Naive thymus-derived CD8-positive, alpha-beta T cell (primary cell): ENCODE data around the gene AHR. TPM values are rescaled to one million over a fixed set of nuclear protein-coding genes. Genes with fewer than 3 reads are reported as not detected.
"Not testable (repeated sequence)": the region's sequence is repeated elsewhere in the genome, so short reads cannot be mapped to it uniquely, and the experiment has no call there.

Source experiments
- ATAC-seq, 2 donors: fragments of 150-1000 bp; cut with Tn5 transposase in 1 of 2; sonication (Bioruptor Pico), chemical (Tn5 transposase) in 1 of 2; 1 replicate in 1 of 2; 2 replicates in 1 of 2; pipeline ENCODE4 v1.10.0; 2021; ENCODE audit warnings: mild to moderate bottlenecking in 2 of 2, moderate library complexity in 2 of 2
- POLR2A ChIA-PET: fragments of 350-600 bp; sonication (Branson Sonifier 250); formaldehyde crosslinking; loops from one replicate; lab custom pipeline; 2021; ENCODE audit warnings: antibody characterized with exemption; lab: Charles Lee
- DNase-seq, 10 donors: peaks; one replicate each; pipeline versions ENCODE4 v3.0.0 to v3.0.0-alpha.2; 2020 to 2022
- H3K27ac Mint-ChIP-seq, 10 donors: one replicate each; pipeline ENCODE4 v1.8.0; 2020 to 2022; ENCODE audit warnings: mild to moderate bottlenecking in 10 of 10, mixed read lengths in 10 of 10, moderate library complexity in 4 of 10, inconsistent platforms in 1 of 10
- H3K27me3 Mint-ChIP-seq, 5 donors: one replicate each; pipeline ENCODE4 v1.8.0; 2021 to 2022; ENCODE audit warnings: mixed read lengths in 5 of 5
- H3K36me3 Mint-ChIP-seq, 3 donors: one replicate each; pipeline ENCODE4 v1.8.0; 2020 to 2022; ENCODE audit warnings: mixed read lengths in 3 of 3, mild to moderate bottlenecking in 2 of 3, inconsistent platforms in 1 of 3
- H3K4me1 Mint-ChIP-seq, 4 donors: one replicate each; pipeline ENCODE4 v1.8.0; 2021 to 2022; ENCODE audit warnings: mixed read lengths in 4 of 4
- H3K4me3 Mint-ChIP-seq, 10 donors: one replicate each; pipeline ENCODE4 v1.8.0; 2020 to 2022; ENCODE audit warnings: mild to moderate bottlenecking in 10 of 10, mixed read lengths in 10 of 10, moderate library complexity in 6 of 10, inconsistent platforms in 1 of 10
- H3K9me3 Mint-ChIP-seq, 9 donors: one replicate each; pipeline ENCODE4 v1.8.0; 2020 to 2022; ENCODE audit warnings: mixed read lengths in 9 of 9, mild to moderate bottlenecking in 3 of 9, inconsistent platforms in 1 of 9, moderate library complexity in 1 of 9
- polyA plus RNA-seq, 3 donors: library from polyadenylated mRNA; unstranded; fragments of 300-500 nt; fragmentation: Illumina TruSeq; gene quantifications; one replicate each; pipeline ENCODE4 v1.2.3, GENCODE V29; 2021
- total RNA-seq, 8 experiments: library from RNA in 2 of 8; stranded (reverse) in 2 of 8; gene quantifications; one replicate each; pipeline ENCODE4 v1.2.3 and lab custom pipeline; 2021 to 2026

AHR gene
- total and polyA plus RNA-seq, 5 experiments from 2014 or later, result 2.2 to 14.2 (median 3.5) TPM

DNA sequence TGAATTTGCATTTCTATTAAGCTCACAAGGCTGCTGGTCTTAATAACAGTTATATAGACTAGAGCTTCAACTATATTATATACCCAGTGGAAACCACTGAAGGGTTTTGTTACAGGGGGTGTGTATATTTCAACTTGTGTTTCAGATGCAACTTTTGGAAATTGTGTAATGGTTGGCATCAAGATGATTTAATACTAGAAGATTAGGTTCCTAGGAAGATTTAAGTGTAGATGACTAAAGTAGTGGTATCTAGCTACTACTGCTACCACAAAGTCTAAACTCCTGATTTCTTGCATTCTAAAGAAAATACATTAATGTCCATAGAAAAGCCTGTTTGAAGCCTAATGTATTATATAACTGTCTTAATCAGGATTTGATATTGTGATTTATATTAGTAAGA, 30.2 kb downstream of the AHR start:
- H3K36me3 Mint-ChIP-seq, result peaks cover 0 to 42% (median 18%) of the 10 kb centered on the region in 3 donors

DNA sequence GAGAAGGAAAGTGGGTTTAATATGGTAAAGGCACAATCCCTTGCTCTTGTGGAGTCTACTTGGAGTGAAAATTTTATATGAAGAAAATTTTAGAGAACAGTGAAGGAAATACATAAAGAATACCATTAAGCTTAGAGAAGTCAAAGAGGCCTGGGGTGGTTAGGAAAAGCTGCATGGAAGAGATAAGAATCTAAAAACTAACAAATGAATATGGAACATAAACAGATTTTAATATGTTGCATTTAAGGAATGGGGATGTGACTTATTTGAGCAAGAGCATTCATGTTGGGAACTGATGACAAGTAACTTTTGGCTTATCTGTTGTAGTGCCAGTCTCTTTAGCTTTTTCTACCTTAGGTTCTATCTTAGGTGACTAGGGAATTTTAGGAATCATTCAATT, 31.0 kb downstream of the AHR start:
- POLR2A ChIA-PET, result interaction anchor here (0.6 kb wide), 1 partner anchor 187 kb away, joined by 7 read pairs; no protein-coding TSS in a partner anchor
- DNase-seq (no peak), ATAC-seq (no peak)
- no peak overlapping the region for H3K4me3 Mint-ChIP-seq
- H3K27ac Mint-ChIP-seq, result peak overlapping the region in 1 of 10 donors; percentile 43
- no peaks in the 10 kb centered on the region for H3K4me1 Mint-ChIP-seq
- peaks cover 0 to 50% (median 22%) of the 10 kb centered on the region in 3 donors for H3K36me3 Mint-ChIP-seq
- no peaks in the 10 kb centered on the region for H3K9me3 Mint-ChIP-seq
- H3K27me3 Mint-ChIP-seq, result no peaks in the 10 kb centered on the region

More for the DNA sequence above, 30.2 kb downstream of the AHR start:
- POLR2A ChIA-PET, result no interaction called here
- Mint-ChIP-seq H3K27ac (no peak overlapping the region), H3K27me3 (no peaks in the 10 kb centered on the region), H3K4me3 (no peak overlapping the region), H3K4me1 (no peaks in the 10 kb centered on the region), H3K9me3 (no peaks in the 10 kb centered on the region)
- no peak for ATAC-seq
- DNase-seq, result no peak

DNA sequence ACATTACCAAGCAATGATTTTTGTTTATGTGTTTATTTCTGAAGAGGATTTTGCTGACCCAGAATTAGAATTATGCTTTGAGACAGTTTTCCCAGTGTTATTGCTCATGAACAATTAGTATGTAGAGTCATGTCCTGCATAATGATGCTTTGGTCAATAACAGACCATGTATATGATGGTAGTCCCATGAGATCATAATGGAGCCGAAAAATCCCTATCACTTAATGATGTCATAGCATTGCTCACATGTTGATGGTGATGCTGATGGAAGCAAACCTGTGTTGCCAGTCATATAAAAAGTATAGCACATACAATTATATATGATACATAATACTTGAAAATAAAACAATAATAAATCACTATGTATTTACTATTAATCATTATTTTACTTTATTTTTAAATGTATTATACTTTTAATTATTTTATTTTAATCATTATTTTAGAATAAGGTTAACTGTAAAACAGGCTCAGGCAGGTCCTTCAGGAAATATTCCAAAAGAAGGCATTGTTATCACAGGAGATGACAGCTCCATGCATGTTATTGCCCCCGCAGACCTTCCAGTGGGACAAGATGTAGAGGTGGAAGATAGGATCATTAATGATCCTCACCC, 33.5 kb downstream of the AHR start:
- H3K4me1 Mint-ChIP-seq, result no peaks in the 10 kb centered on the region
- peaks cover 0 to under 1% (median 0%) of the 10 kb centered on the region in 9 donors for H3K9me3 Mint-ChIP-seq
- no peak overlapping the region for H3K4me3 Mint-ChIP-seq
- H3K27me3 Mint-ChIP-seq, result no peaks in the 10 kb centered on the region
- no peak overlapping the region for H3K27ac Mint-ChIP-seq
- ATAC-seq, result no peak
- POLR2A ChIA-PET, result no interaction called here
- peaks cover 10 to 53% (median 27%) of the 10 kb centered on the region in 3 donors for H3K36me3 Mint-ChIP-seq
- DNase-seq, result no peak

DNA sequence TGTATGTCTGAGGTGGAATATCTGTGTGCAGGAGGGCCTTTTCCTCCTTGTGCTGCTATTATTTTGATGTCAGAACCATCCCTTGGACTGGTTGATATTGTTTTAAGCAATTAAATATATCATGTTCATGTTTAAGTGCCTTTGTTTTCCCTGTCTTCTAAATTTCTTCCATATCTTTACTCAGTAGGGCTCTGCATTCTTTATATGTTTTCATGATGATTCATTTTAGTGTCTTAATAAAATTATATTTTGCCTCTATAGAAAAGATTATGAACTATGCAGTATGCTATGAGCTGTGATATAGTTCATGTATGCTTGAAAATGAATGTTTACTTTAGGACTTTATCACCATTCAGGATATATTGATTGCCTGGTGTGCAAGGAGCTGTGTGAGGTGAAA, 34.8 kb downstream of the AHR start:
- H3K4me1 Mint-ChIP-seq, result no peaks in the 10 kb centered on the region
- ATAC-seq, result no peak
- H3K27ac Mint-ChIP-seq, result no peak overlapping the region
- peaks cover 0 to 4% (median 0%) of the 10 kb centered on the region in 9 donors for H3K9me3 Mint-ChIP-seq
- peaks cover 10 to 53% (median 27%) of the 10 kb centered on the region in 3 donors for H3K36me3 Mint-ChIP-seq
- no peak for DNase-seq
- no peak overlapping the region for H3K4me3 Mint-ChIP-seq
- no peaks in the 10 kb centered on the region for H3K27me3 Mint-ChIP-seq
- POLR2A ChIA-PET, result no interaction called here

DNA sequence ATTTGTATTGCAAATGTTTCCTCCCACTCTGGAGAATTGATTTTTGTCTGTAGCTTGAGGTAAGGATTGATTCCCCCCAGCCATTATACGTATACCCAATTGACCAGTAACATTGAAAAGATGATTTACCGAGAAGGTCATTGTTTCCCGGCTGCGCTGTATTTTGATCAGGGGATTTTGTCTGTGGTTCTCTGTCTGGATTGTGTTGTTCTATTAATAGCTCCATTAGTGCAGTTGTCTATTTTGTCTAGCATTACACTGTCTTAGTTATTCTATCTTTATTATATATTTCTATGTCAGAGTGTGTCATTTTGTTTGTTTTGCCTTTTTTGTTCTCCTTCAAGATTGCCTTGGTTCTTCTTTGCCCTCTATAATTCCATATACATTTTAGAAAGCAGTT, 37.7 kb downstream of the AHR start:
- Mint-ChIP-seq H3K36me3 (peaks cover 10 to 58% (median 34%) of the 10 kb centered on the region in 3 donors), H3K27me3 (no peaks in the 10 kb centered on the region), H3K4me1 (peaks cover 0 to 4% (median 0%) of the 10 kb centered on the region in 4 donors), H3K4me3 (no peak overlapping the region), H3K9me3 (peaks cover 0 to 4% (median 0%) of the 10 kb centered on the region in 9 donors), H3K27ac (no peak overlapping the region)
- DNase-seq (no peak), ATAC-seq (no peak)
- POLR2A ChIA-PET, result no interaction called here

DNA sequence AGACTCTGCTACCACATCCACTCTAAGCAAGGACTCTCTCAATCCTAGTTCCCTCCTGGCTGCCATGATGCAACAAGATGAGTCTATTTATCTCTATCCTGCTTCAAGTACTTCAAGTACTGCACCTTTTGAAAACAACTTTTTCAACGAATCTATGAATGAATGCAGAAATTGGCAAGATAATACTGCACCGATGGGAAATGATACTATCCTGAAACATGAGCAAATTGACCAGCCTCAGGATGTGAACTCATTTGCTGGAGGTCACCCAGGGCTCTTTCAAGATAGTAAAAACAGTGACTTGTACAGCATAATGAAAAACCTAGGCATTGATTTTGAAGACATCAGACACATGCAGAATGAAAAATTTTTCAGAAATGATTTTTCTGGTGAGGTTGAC, 40.7 kb downstream of the AHR start:
- Mint-ChIP-seq H3K27me3 (no peaks in the 10 kb centered on the region), H3K27ac (no peak overlapping the region), H3K4me1 (peaks cover 0 to 4% (median 0%) of the 10 kb centered on the region in 4 donors), H3K4me3 (no peak overlapping the region), H3K36me3 (peaks cover 16 to 53% (median 39%) of the 10 kb centered on the region in 3 donors), H3K9me3 (peaks cover 0 to 4% (median 0%) of the 10 kb centered on the region in 9 donors)
- no peak for ATAC-seq
- no peak for DNase-seq
- POLR2A ChIA-PET, result no interaction called here

DNA sequence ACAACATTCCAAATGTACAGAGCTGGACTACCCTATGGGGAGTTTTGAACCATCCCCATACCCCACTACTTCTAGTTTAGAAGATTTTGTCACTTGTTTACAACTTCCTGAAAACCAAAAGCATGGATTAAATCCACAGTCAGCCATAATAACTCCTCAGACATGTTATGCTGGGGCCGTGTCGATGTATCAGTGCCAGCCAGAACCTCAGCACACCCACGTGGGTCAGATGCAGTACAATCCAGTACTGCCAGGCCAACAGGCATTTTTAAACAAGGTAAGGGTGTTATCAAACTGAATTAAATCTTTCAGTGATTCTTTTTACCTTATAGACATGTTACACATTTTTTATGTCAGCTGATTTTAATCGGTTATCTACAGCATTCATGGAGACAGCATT, 41.5 kb downstream of the AHR start:
- H3K9me3 Mint-ChIP-seq, result peaks cover 0 to 4% (median 0%) of the 10 kb centered on the region in 9 donors
- no peaks in the 10 kb centered on the region for H3K27me3 Mint-ChIP-seq
- H3K4me3 Mint-ChIP-seq, result peak overlapping the region in 1 of 10 donors; percentile 18
- ATAC-seq (no peak), DNase-seq (no peak)
- POLR2A ChIA-PET, result no interaction called here
- H3K36me3 Mint-ChIP-seq, result peaks cover 16 to 48% (median 32%) of the 10 kb centered on the region in 3 donors
- H3K4me1 Mint-ChIP-seq, result peaks cover 0 to 4% (median 0%) of the 10 kb centered on the region in 4 donors
- H3K27ac Mint-ChIP-seq, result peak overlapping the region in 1 of 10 donors; percentile 17

DNA sequence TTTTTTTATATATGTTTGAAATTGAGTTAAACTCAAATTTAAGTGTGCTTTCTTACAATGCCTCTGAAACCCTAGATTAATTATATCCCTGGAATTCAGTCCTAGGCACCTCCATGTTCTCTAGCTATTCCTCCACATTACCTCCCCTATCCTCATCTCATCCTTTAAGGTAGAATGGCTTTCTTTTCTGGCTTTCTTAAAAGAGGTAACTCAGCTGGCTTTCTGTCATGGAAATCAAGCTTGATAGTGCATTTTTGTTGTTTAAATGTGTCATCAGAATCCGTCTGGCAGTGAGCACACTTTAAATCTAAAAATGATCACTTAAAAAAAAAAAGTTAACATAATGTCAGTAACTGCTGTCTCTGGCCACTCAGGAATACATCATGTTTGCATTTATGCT, 42.2 kb downstream of the AHR start:
- Mint-ChIP-seq H3K27ac (peak overlapping the region in 1 of 10 donors; percentile 22), H3K4me1 (peaks cover 0 to 4% (median 0%) of the 10 kb centered on the region in 4 donors), H3K27me3 (no peaks in the 10 kb centered on the region), H3K36me3 (peaks cover 14 to 46% (median 30%) of the 10 kb centered on the region in 3 donors), H3K4me3 (no peak overlapping the region), H3K9me3 (peaks cover 0 to 4% (median 0%) of the 10 kb centered on the region in 9 donors)
- ATAC-seq, result no peak
- POLR2A ChIA-PET, result no interaction called here
- DNase-seq, result no peak

DNA sequence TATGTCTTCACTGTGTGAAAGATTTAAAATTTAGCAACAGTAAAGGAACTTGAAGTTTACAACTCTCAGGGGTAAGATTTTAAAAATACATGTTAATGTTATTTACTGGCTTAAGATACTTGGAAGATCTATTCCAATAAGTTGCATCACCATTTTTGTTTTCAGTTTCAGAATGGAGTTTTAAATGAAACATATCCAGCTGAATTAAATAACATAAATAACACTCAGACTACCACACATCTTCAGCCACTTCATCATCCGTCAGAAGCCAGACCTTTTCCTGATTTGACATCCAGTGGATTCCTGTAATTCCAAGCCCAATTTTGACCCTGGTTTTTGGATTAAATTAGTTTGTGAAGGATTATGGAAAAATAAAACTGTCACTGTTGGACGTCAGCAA, 44.3 kb downstream of the AHR start:
- Mint-ChIP-seq H3K9me3 (no peaks in the 10 kb centered on the region), H3K27me3 (no peaks in the 10 kb centered on the region), H3K4me1 (peaks cover 0 to 4% (median under 1%) of the 10 kb centered on the region in 4 donors), H3K4me3 (no peak overlapping the region), H3K27ac (no peak overlapping the region), H3K36me3 (peaks cover 6 to 38% (median 19%) of the 10 kb centered on the region in 3 donors)
- POLR2A ChIA-PET, result no interaction called here
- ATAC-seq (no peak), DNase-seq (no peak)

DNA sequence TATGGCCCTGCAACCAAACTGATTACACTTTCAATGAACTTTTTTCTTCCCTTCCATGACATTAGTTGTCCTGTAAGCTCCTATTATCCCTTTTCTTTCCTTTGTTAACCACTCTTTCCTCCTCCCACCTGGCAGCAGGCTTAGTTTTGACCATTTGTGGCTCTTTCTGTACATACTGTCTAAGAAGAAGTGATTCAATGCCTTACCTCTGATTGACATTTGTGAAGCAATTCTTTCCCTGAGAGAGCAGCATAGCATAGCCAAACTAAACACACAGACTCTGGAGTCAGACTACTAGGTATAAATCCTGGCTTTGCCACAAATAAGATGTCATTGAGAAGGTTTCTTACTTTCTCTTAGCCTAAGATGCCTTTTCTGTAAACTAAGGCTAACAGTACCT, 48.9 kb downstream of the AHR start:
- Mint-ChIP-seq H3K4me1 (peaks cover 0 to 5% (median under 1%) of the 10 kb centered on the region in 4 donors), H3K9me3 (peaks cover 2 to 34% (median 14%) of the 10 kb centered on the region in 9 donors), H3K27me3 (no peaks in the 10 kb centered on the region), H3K4me3 (no peak overlapping the region), H3K27ac (no peak overlapping the region), H3K36me3 (peaks cover 19 to 36% (median 29%) of the 10 kb centered on the region in 3 donors)
- DNase-seq (no peak), ATAC-seq (no peak)
- POLR2A ChIA-PET, result no interaction called here

DNA sequence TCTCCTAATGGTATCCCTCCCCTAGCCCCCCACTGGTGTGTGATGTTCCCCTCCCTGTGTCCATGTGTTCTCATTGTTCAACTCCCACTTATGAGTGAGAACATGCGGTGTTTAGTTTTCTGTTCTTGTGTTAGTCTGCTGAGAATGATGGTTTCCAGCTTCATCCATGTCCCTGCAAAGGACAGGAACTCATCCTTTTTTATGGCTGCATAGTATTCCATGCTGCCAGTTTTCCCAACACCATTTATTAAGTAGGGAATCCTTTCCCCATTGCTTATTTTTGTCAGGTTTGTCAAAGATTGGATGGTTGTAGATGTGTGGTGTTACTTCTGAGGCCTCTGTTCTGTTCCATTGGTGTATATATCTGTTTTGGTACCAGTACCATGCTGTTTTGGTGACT, 50.5 kb downstream of the AHR start:
- peaks cover 10 to 31% (median 22%) of the 10 kb centered on the region in 3 donors for H3K36me3 Mint-ChIP-seq
- DNase-seq, H3K4me3 Mint-ChIP-seq, H3K4me1 Mint-ChIP-seq, H3K27me3 Mint-ChIP-seq, ATAC-seq, POLR2A ChIA-PET, H3K27ac Mint-ChIP-seq: not testable (repeated sequence)
- H3K9me3 Mint-ChIP-seq, result peaks cover 2 to 34% (median 14%) of the 10 kb centered on the region in 9 donors

DNA sequence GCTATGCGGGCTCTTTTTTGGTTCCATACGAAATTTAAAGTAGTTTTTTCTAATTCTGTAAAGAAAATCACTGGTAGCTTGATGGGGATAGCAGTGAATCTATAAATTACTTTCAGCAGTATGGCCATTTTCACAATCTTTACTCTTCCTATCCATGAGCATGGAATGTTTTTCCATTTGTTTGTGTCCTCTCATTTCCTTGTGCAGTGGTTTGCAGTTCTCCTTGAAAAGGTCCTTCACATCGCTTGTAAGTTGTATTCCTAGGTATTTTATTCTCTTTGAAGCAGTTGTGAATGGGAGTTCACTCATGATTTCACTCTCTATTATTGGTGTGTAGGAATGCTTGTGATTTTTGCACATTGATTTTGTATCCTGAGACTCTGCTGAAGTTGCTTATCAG, 51.9 kb downstream of the AHR start:
- ATAC-seq, DNase-seq, H3K27me3 Mint-ChIP-seq, H3K4me3 Mint-ChIP-seq, H3K4me1 Mint-ChIP-seq, POLR2A ChIA-PET, H3K27ac Mint-ChIP-seq: not testable (repeated sequence)
- Mint-ChIP-seq H3K9me3 (peaks cover 2 to 40% (median 14%) of the 10 kb centered on the region in 9 donors), H3K36me3 (peaks cover 9 to 34% (median 22%) of the 10 kb centered on the region in 3 donors)

DNA sequence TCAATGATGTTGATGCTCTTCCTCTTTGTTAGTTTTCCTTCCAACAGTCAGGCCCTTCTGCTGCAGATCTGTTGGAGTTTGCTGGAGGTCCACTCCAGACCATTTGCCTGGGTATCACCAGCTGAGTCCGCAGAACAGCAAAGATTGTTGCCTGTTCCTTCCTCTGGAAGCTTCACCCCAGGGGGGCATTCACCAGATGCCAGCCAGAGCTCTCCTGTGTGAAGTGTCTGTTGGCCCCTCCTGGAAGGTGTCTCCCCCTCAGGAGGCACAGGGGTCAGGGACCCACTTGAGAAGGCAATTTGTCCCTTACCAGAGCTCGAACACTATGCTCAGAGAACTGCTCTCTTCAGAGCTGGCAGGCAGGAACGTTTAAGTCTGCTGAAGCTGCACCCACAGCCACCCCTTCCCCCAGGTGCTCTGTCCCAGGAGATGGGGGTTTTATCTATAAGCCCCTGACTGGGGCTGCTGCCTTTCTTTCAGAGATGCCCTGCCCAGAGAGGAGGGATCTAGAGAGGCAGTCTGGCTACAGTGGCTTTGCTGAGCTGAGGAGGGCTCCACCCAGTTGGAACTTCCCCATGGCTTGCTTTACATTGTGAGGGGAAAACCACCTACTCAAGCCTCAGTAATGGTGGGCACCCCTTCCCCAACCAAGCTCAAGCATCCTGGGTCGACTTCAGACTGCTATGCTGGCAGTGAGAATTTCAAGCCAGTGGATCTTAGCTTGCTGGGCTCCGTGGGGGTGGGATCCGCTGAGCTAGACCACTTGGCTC, 55.4 kb downstream of the AHR start:
- H3K4me3 Mint-ChIP-seq, H3K27me3 Mint-ChIP-seq, H3K4me1 Mint-ChIP-seq, POLR2A ChIA-PET, H3K27ac Mint-ChIP-seq, ATAC-seq, DNase-seq: not testable (repeated sequence)
- peaks cover 2 to 40% (median 14%) of the 10 kb centered on the region in 9 donors for H3K9me3 Mint-ChIP-seq
- H3K36me3 Mint-ChIP-seq, result peaks cover 4 to 38% (median 22%) of the 10 kb centered on the region in 3 donors
